ENCODE measurements around the gene MAP3K6.
A peak's percentile ranks its signal among the peaks of the same experiment; 100 is the strongest.

GRCh38 chr1:27321813-27322568 is 44.8 kb downstream of the MAP3K6 start, which contains the start of gene TMEM222:
- TF ChIP-seq, protein P1, sequence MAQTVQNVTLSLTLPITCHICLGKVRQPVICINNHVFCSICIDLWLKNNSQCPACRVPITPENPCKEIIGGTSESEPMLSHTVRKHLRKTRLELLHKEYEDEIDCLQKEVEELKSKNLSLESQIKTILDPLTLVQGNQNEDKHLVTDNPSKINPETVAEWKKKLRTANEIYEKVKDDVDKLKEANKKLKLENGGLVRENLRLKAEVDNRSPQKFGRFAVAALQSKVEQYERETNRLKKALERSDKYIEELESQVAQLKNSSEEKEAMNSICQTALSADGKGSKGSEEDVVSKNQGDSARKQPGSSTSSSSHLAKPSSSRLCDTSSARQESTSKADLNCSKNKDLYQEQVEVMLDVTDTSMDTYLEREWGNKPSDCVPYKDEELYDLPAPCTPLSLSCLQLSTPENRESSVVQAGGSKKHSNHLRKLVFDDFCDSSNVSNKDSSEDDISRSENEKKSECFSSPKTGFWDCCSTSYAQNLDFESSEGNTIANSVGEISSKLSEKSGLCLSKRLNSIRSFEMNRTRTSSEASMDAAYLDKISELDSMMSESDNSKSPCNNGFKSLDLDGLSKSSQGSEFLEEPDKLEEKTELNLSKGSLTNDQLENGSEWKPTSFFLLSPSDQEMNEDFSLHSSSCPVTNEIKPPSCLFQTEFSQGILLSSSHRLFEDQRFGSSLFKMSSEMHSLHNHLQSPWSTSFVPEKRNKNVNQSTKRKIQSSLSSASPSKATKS (CRISPR knock-in tag; IDR thresholded peaks at IDR 0.05) = no peak
- TF ChIP-seq ZBTB2 (CRISPR knock-in tag; IDR thresholded peaks at IDR 0.05; ENCODE audit: low read depth) (peak; percentile 97), CTCF (CRISPR knock-in tag; IDR thresholded peaks at IDR 0.05) (peak; percentile 40; the same call in 1 of the 2 replicates), POLR2AphosphoS5 (IDR thresholded peaks at IDR 0.05; ENCODE audit: low read depth, low read length) (peak; percentile 68), STAG1 (CRISPR knock-in tag; IDR thresholded peaks at IDR 0.05) (no peak), EP300 (IDR thresholded peaks at IDR 0.05; ENCODE audit: low read depth in 2 of 2, low read length in 2 of 2) (peak in 1 of 2 experiments; percentile 63; a peak in 2 of 4 replicates), EP300 (CRISPR knock-in tag; IDR thresholded peaks at IDR 0.05; ENCODE audit: borderline replicate concordance) (peak; percentile 42; the same call in 1 of the 2 replicates), YY1 (IDR thresholded peaks at IDR 0.05; ENCODE audit: insufficient read depth, insufficient replicate concordance, low read depth, low read length) (peak; percentile 91), ARNT (IDR thresholded peaks at IDR 0.05) (no peak), ETV6 (CRISPR knock-in tag; conservative IDR thresholded peaks at IDR 0.05) (peak; percentile 94), ASH2L (IDR thresholded peaks at IDR 0.05; ENCODE audit: insufficient read length, low read depth, low read length) (peak; percentile 94), E2F1 (CRISPR knock-in tag; IDR thresholded peaks at IDR 0.05) (peak; percentile 93)
